Forelimb muscle (tissue), 1 donor: ENCODE results near the gene HDDC3. TPM values are rescaled to one million over a fixed set of nuclear protein-coding genes. Genes with fewer than 3 reads are reported as not detected.

Source experiments
- DNase-seq: peaks from one replicate; pipeline ENCODE4 v3.0.0-alpha.2; 2013; ENCODE audit warnings: low read depth
- polyA plus RNA-seq: library from polyadenylated mRNA; unstranded; fragments of 120-200 nt; gene quantifications from one replicate; pipeline ENCODE4 v1.2.1, GENCODE V29; 2013; ENCODE audit not compliant: insufficient read length

HDDC3 gene
- polyA plus RNA-seq, 1 donor = 11.3 TPM

DNA sequence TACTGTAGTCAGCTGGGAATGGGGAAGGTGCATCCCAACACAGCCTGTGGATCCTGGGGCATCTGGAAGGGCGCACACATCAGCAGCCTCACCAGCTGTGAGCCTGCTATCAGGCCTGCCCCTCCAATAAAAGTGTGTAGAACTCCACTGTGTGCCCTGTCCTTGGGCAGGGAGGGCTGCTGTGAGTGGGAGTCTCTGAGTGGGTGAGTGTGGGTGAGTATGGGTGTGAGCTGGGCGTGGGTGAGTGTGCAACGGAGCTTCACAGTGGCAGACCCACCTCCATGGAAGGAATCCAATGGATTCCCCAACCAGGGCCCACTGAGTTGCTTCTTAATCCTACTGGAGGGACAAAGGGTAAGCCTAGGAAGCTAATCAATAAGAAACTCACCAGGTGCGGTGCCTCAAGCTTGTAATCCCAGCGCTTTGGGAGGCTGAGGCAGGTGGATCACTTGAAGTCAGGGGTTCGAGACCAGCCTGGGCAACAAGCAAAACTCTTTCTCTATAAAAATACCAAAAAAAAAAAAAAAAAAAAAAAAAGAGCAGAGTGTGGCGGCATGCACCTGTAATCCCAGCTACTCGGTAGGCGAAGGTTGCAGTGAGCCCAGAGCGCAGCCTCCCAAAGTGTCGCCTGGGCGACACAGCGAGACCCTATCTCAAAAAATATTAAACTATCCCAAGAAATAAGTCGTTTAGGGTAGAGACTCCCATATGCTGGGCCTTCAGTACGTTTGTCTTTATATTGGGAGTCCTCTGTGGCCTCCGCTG is 21.8 kb upstream of the HDDC3 start:
- DNase-seq = no peak

- no peak for DNase-seq
Observed at GRCh38 chr15:90952901-90953677, 20.7 kb upstream of the HDDC3 start.

DNA sequence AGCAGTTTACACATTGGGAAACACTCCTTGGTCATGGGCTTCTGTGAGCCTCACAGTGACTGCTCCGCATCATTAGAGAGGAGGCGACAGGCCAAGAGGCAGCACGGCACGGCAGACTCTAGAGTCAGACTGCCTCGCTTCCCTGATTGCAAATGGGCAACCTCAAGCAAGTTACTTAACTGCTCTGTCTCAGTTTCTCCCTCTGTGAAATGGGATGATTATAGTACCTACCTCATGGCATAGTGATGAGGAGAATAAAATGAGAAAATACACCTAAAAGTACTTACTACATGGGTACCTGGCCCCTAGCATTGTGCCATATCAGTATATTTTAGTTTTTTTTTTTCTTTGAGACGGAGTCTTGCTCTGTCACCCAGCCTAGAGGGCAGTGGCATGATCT is 18.3 kb upstream of the HDDC3 start:
- no peak for DNase-seq

GRCh38 chr15:90949979-90950675 is 17.8 kb upstream of the HDDC3 start:
- DNase-seq = no peak

- no peak for DNase-seq
Observed at GRCh38 chr15:90948506-90948905, 16.2 kb upstream of the HDDC3 start.

DNA sequence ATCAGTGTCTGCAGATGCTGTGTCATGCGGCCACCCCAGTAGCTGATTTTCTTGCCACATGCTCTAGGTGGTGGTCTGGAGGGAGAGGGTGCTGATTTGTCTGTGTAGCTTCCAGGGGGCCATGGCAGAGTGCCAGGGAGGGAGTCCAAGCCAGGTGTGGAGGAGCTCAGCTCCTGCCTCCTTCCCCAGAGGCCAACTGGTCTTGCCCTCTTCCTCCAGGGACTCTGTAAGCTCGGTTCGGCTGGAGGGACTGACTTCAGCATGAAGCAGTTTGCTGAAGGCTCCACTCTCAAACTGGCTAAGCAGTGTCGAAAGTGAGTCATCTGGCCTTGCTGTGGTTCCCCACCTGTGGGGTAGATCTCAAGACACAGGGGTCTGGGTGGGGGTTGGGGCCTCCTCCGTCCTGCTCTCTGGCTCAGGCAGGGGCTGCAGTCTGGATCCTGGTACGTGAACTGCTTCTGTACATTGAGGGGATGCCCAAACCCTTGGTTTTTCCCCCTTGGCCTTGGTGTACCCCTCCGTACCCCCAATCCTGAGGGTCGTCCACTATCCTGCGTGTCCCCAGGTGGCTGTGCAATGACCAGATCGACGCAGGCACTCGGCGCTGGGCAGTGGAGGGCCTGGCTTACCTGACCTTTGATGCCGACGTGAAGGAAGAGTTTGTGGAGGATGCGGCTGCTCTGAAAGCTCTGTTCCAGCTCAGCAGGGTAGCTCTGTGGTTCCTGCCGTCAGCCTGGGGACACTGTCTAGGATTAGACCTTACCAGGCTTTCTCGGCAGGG is 15.4 kb upstream of the HDDC3 start:
- DNase-seq = no peak

DNA sequence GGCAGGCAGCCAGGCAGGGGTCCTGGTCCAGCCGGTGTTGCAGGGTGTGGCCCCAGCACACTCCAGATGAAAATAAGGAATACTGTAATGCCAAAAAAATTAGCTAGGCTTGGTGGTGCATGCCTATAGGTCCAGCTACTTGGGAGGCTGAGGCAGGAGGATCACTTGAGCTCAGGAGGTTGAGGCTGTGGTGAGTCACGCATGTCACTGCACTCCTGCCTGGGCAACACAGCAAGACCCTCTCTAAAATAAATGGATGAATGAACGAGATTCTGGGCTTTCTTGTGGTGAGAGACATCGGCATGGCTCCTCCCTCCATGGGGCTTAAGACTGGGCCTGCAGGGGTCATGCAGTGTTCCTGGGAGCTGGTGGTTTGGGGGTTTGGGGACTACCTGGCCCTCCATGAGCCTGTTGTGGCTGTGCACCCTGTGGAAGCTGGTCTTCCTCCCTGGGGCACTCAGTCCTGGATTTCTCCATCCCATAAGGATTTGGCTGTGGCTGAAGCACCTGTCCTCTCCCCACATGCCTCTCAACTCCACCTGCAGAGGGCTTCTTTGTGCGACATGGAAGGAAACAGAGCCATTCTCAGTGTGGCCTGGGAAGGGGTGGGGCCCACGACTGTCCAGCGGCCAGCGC is 14.7 kb upstream of the HDDC3 start:
- no peak for DNase-seq

- DNase-seq = no peak
Observed at GRCh38 chr15:90946538-90946937, 14.2 kb upstream of the HDDC3 start.

DNA sequence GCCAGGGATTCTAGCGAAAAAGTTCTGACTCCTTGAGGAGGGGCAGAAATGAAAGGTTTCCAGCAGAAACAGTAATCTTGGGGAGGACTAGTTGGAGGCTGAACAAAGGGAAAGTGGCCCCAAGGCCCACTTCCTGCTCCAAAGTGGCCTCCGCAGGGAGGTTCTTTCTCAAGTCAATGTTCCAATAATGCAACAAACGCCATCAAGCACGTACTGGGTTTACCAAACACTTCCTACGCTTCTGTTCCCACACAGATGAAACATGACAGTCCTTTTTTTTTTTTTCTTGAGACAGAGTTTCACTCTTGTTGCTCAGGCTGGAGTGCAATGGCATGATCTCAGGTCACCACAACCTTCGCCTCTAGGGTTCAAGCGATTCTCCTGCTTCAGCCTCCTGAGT is 12.7 kb upstream of the HDDC3 start:
- DNase-seq = no peak

DNA sequence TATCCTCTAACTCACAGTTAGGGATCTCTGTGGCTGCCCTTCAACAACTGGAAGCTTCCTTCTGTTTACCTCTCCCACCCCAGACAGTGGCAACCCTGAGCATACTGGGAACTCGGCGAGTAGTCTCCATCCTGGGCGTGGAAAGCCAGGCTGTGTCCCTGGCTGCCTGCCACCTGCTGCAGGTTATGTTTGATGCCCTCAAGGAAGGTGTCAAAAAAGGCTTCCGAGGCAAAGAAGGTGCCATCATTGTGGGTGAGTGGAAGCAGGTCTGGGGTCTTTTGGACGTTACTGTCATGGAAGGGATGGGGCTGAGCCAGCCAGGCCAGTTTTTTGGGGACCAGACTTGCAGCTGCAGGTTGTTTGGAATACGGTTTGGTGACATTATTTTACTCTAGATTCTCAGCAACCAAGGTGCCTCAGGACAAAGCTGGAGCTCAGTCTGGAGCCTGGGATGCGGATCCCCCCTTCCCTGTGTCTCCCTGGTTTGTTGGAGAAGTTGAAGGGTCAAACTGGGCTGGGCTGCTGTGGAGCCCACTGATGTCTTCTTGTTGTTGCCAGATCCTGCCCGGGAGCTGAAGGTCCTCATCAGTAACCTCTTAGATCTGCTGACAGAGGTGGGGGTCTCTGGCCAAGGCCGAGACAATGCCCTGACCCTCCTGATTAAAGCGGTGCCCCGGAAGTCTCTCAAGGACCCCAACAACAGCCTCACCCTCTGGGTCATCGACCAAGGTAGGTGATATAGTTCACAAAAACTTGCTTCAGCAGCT is 10.2 kb upstream of the HDDC3 start:
- no peak for DNase-seq

DNA sequence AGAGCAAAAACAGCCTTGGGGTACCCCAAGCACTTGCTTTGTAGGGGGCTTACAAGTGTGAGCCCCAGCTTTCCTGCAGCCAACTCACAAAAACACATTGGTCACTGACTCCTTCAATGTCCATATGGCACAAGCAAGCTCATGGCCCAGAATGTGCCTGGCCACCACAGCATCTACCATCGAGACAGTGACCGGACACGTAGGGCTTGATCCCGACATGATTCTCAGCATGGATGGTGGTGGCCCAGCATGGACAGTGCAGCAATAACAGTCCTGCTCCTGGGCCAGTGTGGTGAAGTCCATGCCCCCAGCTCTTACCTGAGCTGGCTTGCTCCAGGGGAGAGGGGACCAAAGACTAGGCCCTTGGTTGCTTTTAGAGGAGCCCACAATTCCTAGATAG is 8.7 kb upstream of the HDDC3 start:
- DNase-seq = no peak

DNA sequence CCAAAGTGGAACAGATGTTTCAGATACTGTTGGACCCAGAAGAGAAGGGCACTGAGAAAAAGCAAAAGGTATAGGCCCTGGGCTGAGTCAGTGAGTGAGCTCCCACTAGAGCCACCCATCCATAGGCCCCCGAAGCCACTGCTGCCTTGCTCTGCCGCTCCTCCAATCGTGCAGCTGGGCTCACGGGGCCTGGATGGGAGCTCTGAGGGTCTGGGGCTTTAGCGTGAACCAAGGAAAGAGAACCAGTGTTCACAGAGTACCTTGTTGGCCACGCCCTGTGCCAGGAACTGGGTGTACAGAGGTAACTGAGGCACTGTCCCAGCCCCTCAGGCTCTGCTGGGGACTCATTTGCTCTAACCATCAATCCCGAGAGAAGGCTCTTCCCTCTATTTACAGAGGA is 7.4 kb upstream of the HDDC3 start:
- no peak for DNase-seq

- DNase-seq = no peak
Observed at GRCh38 chr15:90938261-90938660, 5.9 kb upstream of the HDDC3 start.

- no peak for DNase-seq
Observed at GRCh38 chr15:90936823-90937222, 4.5 kb upstream of the HDDC3 start.

- no peak for DNase-seq
Observed at GRCh38 chr15:90934949-90935751, 2.8 kb upstream of the HDDC3 start, which contains the start of gene UNC45A. Gene UNC45A (plus strand): TSS chr15:90935285. CDS start chr15:90935325, 40 bp downstream.

- no peak for DNase-seq
Observed at GRCh38 chr15:90934256-90934948, 2.1 kb upstream of the HDDC3 start.

GRCh38 chr15:90933301-90933700 is 952 bp upstream of the HDDC3 start:
- DNase-seq = no peak

GRCh38 chr15:90932660-90932991 is 277 bp upstream of the HDDC3 start:
- DNase-seq = no peak

DNA sequence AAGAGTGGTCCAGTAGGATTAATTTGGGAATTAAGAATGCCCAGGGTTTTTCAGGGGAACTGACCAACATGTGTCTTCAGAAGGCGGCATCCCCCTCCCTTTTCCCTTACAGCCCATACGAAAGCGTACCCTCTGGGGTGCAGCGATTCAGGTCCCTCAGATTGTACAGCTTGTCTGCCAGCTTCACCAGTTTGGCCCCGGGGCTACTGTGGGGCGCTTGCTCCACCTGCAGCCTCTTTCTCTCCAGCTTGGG is 848 bp downstream of the HDDC3 start:
- DNase-seq = no peak
